TTC549 (cell line): Measurements from ENCODE around the gene NFYC.

Experiments
- FAIRE-seq: peaks from 2 replicates; lab custom pipeline; 2012; peaks lifted over from hg19 to GRCh38; lab: Jason Lieb, UNC

Gene NFYC

GRCh38 chr1:40783001-40783905 is 91.7 kb downstream of the NFYC start, which contains the start of gene KCNQ4:
TSS of gene KCNQ4 (plus strand) at chr1:40783787. CDS start at chr1:40784094, 307 bp downstream.
- no peak for FAIRE-seq

GRCh38 chr1:40784141-40784770 is 92.8 kb downstream of the NFYC start:
- no peak for FAIRE-seq

DNA sequence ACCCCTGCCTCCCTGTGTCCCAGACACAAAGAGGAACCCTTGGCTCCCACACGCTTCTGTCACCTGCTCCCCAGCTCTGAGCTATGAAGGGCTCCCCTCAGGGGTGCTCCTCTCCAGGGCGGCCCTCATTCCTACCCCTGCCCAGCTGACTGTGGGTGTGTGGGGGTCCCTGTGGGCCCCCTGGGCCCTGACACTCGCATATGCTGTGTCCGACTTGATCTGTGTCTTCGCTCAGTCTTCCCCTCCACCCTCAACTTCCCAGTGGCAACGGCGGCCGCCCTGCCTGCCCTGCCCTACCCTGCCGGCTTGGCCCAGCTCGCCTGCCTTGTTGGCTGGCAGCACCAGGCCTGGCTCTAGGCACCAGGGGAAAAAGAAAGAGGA is 93.3 kb downstream of the NFYC start:
- FAIRE-seq: no peak

GRCh38 chr1:40785446-40785845 is 93.9 kb downstream of the NFYC start:
- no peak for FAIRE-seq

GRCh38 chr1:40786171-40786994 is 94.9 kb downstream of the NFYC start:
- no peak for FAIRE-seq

GRCh38 chr1:40786995-40787705 is 95.6 kb downstream of the NFYC start:
- FAIRE-seq: no peak

DNA sequence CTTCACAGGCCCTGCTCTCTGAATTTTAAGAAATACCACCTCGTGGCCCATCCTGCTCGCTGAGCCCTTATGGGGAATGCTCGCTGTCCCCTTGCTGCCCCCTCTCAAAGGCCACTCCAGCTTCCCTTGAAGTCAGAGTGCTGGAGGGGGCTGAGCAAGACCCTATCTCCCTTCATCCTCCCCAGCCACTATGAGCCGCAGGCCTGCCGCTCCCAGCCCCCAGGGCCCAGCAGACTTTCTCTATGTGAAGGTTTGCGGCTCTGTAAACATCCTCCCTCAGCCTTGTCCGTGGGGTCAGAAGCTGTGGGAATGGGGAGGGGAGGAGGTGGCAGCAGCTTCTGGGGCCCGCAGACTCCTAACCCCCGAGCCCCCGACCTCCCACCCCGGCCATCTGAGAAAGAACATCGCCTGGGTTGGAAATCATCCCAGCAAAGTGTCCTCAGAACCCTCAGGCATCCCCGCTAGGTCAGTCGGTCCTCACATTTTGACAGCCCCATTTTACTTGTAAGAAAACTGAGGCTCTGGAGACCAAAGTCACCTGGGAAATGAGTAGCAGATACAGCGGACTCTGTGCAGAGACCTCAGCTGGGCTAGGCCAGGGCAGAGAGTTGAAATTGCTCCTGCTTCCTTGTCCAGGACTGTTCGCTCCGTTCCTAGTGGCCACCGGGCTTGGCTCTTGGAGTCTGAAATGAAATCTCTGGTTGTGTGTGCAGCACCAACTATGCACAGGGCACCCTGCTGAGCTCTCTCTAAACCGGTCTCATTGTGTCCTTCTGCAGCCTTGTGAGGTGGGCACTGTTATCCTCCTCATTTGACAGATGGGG is 96.4 kb downstream of the NFYC start:
- no peak for FAIRE-seq

GRCh38 chr1:40788561-40789341 is 97.2 kb downstream of the NFYC start:
- FAIRE-seq: no peak

DNA sequence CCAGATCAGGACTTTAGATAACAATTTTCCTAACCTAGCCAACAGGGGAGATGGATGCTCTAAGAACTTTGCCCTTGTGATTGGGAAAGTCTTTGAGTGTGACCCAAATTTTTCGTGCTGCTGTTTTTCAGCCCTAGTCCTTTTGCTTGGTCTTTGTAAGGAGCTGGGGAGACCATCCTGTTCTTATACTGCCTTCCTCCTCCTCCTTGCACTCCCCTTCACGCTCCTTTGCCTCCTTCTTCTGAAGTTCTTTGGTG is 97.8 kb downstream of the NFYC start:
- no peak for FAIRE-seq

- FAIRE-seq: no peak
Observed at GRCh38 chr1:40789661-40790430, 98.3 kb downstream of the NFYC start.

DNA sequence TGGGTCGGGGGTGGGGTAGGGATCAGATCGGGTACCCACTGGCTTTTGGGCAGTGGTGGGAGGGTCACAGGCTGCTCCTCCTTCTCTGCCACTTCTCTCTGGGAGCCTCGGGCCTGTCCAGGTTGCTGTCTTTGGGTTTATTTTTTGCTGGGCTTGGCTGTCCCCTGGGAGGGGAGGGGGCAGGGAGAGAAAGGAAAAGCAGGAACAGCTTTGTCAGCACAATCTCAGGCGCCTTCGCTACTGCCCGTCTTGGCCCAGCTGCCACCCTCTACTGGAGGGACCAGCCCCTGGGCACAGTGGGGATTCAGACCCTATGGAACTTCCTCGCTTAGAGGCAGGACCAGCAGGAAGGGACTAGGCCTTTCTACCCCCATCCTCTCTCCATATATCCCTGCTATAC is 100.5 kb downstream of the NFYC start:
- FAIRE-seq: no peak

DNA sequence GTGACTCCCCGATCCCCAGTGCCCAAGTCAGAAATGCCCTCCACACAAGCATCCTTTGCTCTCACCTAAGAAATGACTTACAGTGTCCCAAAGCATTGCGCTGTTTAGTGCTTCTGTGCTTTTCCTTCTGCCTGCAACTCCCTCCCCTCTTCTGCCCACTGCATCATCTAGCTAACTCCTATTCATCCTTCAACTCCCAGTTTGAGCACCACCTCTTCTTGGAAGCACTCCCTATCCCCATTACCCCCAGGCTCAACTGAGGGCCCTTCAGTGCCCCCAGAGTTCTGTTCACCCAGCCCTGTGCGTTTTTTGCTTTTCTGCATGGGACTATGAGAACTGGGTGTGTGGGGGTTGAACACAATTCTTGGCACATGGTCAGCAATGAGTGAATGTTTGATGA is 102.1 kb downstream of the NFYC start:
- FAIRE-seq: no peak

GRCh38 chr1:40794048-40794447 is 102.5 kb downstream of the NFYC start:
- FAIRE-seq: no peak

DNA sequence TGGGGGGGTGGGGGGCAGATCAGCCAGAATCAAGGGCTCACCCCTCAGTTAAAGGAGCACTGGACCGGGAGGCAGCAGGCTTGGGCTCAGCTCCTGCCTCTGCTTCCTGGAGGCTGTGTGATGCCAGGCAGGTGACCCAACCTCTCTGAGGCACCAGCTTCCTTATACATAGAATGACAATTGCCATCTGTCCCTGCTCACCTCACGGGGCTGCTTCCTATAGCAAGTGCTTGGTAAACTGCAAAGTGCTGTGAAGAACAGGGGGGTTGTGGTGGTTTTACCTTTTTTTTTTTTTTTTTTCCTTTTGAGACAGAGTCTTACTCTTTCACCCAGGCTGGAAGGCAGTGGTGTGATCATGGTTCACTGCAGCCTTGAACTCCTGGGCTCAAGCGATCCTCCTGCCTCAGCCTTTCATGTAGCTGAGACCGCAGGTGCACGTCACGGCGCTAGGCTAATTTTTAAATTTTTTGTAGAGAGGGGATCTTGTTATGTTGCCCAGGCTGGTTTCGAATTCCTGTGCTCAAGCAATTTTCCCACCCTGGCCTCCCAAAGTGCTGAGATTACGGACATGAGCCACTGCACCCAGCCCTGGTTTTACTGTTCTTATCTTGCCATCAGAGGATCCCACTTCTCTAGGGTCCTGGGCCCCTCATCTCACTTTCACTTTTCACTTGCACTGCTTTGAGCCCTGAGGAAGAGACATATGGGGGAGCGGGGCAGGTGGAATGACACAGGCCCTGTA is 103.6 kb downstream of the NFYC start:
- FAIRE-seq: no peak

- FAIRE-seq: no peak
Observed at GRCh38 chr1:40795811-40796586, 104.5 kb downstream of the NFYC start.

- FAIRE-seq: no peak
Observed at GRCh38 chr1:40796939-40797667, 105.6 kb downstream of the NFYC start.

DNA sequence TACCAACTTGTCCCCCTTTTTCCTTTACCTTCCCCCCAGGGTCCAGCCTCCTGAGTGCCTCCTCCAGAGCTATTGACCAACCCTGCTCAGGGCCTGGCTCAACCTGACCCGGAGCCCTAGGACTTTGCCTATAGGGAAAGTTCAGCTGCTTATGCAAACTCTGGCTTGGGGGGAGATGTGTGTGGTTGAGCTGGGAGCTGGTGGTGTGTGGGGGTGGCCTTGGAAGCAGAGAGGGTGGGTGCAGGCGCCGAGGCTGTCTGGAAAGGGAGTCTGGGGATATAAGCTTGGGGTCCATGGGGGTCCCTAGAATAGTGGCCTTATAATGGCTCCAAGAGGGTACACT is 106.1 kb downstream of the NFYC start:
- no peak for FAIRE-seq
